ENCODE data around the gene PCBP1.

DNA sequence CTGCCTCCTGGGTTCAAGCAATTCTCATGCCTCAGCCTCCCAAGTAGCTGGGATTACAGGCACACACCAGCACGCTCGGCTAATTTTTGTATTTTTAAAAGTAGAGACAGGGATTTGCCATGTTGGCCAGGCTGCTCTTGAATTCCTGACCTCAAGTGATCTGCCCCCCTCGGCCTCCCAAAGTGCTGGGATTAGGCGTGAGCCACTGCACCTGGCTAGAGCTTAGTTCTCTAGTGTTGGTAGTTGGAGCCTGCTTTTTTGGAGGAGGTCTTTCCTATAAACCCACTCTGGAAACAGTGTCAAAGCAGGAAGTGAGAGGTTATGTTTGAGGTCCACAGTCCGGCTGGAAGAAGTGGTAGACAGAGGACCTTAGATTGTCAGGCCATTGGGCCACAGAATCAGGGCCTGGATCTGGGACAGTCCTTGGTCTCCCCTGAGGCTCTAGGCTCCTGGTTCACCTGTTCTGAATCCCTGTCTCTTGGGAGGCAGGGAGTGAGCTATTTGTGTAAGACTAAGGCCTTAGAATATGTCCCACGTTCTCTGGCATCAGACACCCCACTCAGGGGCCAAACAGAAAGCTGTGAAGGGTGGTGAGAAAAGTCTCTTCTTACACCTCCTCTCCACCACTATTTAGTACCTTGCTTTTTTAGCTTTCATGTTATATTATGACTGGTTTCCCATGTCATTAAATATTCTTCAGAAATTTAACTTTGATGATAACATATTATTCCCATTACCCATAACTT is 34.5 kb downstream of the PCBP1 start:
- TF ChIP-seq POLR2AphosphoS5 (IDR thresholded peaks at IDR 0.05; ENCODE audit: insufficient read depth in 1 of 2, low read depth in 1 of 2) (no peak), POLR2A (IDR thresholded peaks at IDR 0.05) (no peak)
- TF ChIP-seq, protein P1, sequence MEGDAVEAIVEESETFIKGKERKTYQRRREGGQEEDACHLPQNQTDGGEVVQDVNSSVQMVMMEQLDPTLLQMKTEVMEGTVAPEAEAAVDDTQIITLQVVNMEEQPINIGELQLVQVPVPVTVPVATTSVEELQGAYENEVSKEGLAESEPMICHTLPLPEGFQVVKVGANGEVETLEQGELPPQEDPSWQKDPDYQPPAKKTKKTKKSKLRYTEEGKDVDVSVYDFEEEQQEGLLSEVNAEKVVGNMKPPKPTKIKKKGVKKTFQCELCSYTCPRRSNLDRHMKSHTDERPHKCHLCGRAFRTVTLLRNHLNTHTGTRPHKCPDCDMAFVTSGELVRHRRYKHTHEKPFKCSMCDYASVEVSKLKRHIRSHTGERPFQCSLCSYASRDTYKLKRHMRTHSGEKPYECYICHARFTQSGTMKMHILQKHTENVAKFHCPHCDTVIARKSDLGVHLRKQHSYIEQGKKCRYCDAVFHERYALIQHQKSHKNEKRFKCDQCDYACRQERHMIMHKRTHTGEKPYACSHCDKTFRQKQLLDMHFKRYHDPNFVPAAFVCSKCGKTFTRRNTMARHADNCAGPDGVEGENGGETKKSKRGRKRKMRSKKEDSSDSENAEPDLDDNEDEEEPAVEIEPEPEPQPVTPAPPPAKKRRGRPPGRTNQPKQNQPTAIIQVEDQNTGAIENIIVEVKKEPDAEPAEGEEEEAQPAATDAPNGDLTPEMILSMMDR (IDR thresholded peaks at IDR 0.05): no peak

Measured in vagina (tissue), 2 donors.